ENCODE results near the gene GPRC5C.
"Not testable (repeated sequence)": the region's sequence is repeated elsewhere in the genome, so short reads cannot be mapped to it uniquely, and the experiment has no call there.

GPRC5C gene

GRCh38 chr17:74485022-74485743, 53.3 kb downstream of the GPRC5C start:
- peak; percentile 1 for DNase-seq (ENCODE audit: low spot score)
- TF ChIP-seq, protein P1, sequence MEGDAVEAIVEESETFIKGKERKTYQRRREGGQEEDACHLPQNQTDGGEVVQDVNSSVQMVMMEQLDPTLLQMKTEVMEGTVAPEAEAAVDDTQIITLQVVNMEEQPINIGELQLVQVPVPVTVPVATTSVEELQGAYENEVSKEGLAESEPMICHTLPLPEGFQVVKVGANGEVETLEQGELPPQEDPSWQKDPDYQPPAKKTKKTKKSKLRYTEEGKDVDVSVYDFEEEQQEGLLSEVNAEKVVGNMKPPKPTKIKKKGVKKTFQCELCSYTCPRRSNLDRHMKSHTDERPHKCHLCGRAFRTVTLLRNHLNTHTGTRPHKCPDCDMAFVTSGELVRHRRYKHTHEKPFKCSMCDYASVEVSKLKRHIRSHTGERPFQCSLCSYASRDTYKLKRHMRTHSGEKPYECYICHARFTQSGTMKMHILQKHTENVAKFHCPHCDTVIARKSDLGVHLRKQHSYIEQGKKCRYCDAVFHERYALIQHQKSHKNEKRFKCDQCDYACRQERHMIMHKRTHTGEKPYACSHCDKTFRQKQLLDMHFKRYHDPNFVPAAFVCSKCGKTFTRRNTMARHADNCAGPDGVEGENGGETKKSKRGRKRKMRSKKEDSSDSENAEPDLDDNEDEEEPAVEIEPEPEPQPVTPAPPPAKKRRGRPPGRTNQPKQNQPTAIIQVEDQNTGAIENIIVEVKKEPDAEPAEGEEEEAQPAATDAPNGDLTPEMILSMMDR (IDR thresholded peaks at IDR 0.05; ENCODE audit: extremely low read depth, missing control alignments): no peak

GRCh38 chr17:74485841-74486240, 54.0 kb downstream of the GPRC5C start:
- TF ChIP-seq, protein P1 (IDR thresholded peaks at IDR 0.05; ENCODE audit: extremely low read depth, missing control alignments): no peak

GRCh38 chr17:74488276-74488675, 56.4 kb downstream of the GPRC5C start:
- DNase-seq (ENCODE audit: low spot score): not testable (repeated sequence)

More at GRCh38 chr17:74485841-74486240, 54.0 kb downstream of the GPRC5C start:
- DNase-seq (ENCODE audit: low spot score): no peak

DNA sequence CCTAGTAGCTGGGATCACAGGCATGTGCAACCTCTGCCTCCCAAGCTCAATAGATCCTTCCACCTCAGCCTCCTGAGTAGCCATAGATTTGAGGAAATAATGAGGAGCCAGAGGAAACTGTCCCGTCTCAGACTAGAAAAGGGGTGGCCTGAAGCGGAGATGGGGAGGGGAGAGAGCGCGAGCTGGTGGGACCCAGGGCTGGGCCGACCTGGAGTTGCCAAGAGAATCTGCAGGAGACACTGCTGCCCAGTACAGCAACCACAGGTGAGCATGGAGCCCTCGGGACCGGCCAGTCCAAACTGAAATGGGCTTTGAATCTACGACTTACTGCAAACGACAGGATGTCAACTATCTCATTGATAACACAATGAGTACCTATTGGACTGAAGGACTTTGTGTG, 58.8 kb downstream of the GPRC5C start:
- TF ChIP-seq, protein P1 (IDR thresholded peaks at IDR 0.05; ENCODE audit: extremely low read depth, missing control alignments): no peak
- no peak for DNase-seq (ENCODE audit: low spot score)

DNA sequence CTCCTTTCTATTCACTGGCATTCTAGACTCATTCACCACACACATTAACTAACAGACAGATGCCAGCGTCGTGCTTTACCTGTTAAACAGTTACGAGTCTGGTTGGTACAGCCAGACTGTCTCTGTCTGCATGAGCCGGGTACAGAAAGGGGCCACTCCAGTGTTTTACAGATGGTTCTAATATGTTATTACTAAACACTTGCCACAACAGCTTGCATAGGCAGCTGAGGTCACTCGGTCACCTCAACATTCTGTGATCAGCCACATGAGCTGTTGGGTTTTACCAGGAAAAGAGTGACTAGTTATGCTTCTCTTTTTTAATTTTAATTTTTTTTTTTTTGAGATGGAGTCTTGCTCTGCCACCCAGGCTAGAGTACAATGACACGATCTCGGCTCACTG, 59.7 kb downstream of the GPRC5C start:
- no peak for DNase-seq (ENCODE audit: low spot score)
- TF ChIP-seq, protein P1 (IDR thresholded peaks at IDR 0.05; ENCODE audit: extremely low read depth, missing control alignments): no peak

- peak; percentile 68 for DNase-seq (ENCODE audit: low spot score)
These were observed 61.5 kb downstream of the GPRC5C start for GRCh38 chr17:74493331-74493833.

More at GRCh38 chr17:74493331-74493833, 61.5 kb downstream of the GPRC5C start:
- TF ChIP-seq, protein P1 (IDR thresholded peaks at IDR 0.05; ENCODE audit: extremely low read depth, missing control alignments): peak; percentile 93

Data from GM20000 (cell line).